H9 (cell line): ENCODE results near the gene DGKE. TPM values are rescaled to one million over a fixed set of nuclear protein-coding genes. Genes with fewer than 3 reads are reported as not detected.

Source experiments
- DNase-seq: peaks from one replicate; pipeline ENCODE4 v3.0.0-alpha.2; 2017
- H2AFZ ChIP-seq: one replicate; pipeline ENCODE4 v1.6.1; 2013; ENCODE audit warnings: mild to moderate bottlenecking, low read length, control low read depth, moderate library complexity
- H2AK5ac ChIP-seq: 2 replicates; pipeline ENCODE4 v1.6.1; 2013; ENCODE audit warnings: low read length, control low read depth, mixed read lengths; ENCODE audit not compliant: insufficient read length
- H2BK120ac ChIP-seq: one replicate; pipeline ENCODE4 v1.6.1; 2013; ENCODE audit warnings: low read depth, mild to moderate bottlenecking, low read length, control low read depth, inconsistent platforms; ENCODE audit not compliant: poor library complexity, severe bottlenecking
- H2BK12ac ChIP-seq: 2 replicates; pipeline ENCODE4 v1.6.1; 2013; ENCODE audit warnings: low read length, control low read depth, mixed read lengths, low read depth; ENCODE audit not compliant: insufficient read length
- H2BK15ac ChIP-seq: 2 replicates; pipeline ENCODE4 v1.6.1; 2013; ENCODE audit warnings: low read depth, low read length, control low read depth
- H2BK20ac ChIP-seq: one replicate; pipeline ENCODE4 v1.6.1; 2013; ENCODE audit warnings: low read depth, mild to moderate bottlenecking, low read length, control low read depth, inconsistent platforms; ENCODE audit not compliant: poor library complexity, severe bottlenecking
- H2BK5ac ChIP-seq: 2 replicates; pipeline ENCODE4 v1.6.1; 2013; ENCODE audit warnings: low read length, control low read depth, mixed read lengths; ENCODE audit not compliant: insufficient read length
- H3K14ac ChIP-seq: 2 replicates; pipeline ENCODE4 v1.6.1; 2013; ENCODE audit warnings: low read length, control low read depth; ENCODE audit not compliant: insufficient read depth
- H3K18ac ChIP-seq: 2 replicates; pipeline ENCODE4 v1.6.1; 2013; ENCODE audit warnings: low read depth, mild to moderate bottlenecking, mixed read lengths, low read length, control low read depth; ENCODE audit not compliant: insufficient read length
- H3K23ac ChIP-seq: 2 replicates; pipeline ENCODE4 v1.6.1; 2013; ENCODE audit warnings: low read length, control low read depth, mixed read lengths, low read depth; ENCODE audit not compliant: insufficient read length
- H3K23me2 ChIP-seq: 2 replicates; pipeline ENCODE4 v1.6.1; 2013; ENCODE audit warnings: low read depth, mild to moderate bottlenecking, mixed read lengths, low read length, control low read depth; ENCODE audit not compliant: insufficient read length, poor library complexity, severe bottlenecking
- H3K27ac ChIP-seq: 2 replicates; pipeline ENCODE4 v1.5.1; 2013; ENCODE audit warnings: low read length, control low read depth, mixed read lengths, low read depth; ENCODE audit not compliant: insufficient read length
- H3K27me3 ChIP-seq: 2 replicates; pipeline ENCODE4 v1.6.1; 2013; ENCODE audit warnings: low read length, control low read depth, inconsistent platforms; ENCODE audit not compliant: insufficient read depth
- H3K4ac ChIP-seq: 2 replicates; pipeline ENCODE4 v1.6.1; 2013; ENCODE audit warnings: low read depth, mild to moderate bottlenecking, control low read depth, inconsistent platforms, low read length, moderate library complexity
- H3K4me1 ChIP-seq: 2 replicates; pipeline ENCODE4 v1.6.1; 2013; ENCODE audit warnings: low read length, control low read depth, inconsistent platforms; ENCODE audit not compliant: insufficient read depth
- H3K4me2 ChIP-seq: 2 replicates; pipeline ENCODE4 v1.6.1; 2013; ENCODE audit warnings: low read length, control low read depth, mixed read lengths; ENCODE audit not compliant: insufficient read length, insufficient read depth
- H3K56ac ChIP-seq: 2 replicates; pipeline ENCODE4 v1.6.1; 2013; ENCODE audit warnings: low read depth, mild to moderate bottlenecking, mixed read lengths, low read length, control low read depth; ENCODE audit not compliant: insufficient read length
- H3K79me1 ChIP-seq: 2 replicates; pipeline ENCODE4 v1.6.1; 2013; ENCODE audit warnings: low read depth, mild to moderate bottlenecking, moderate library complexity, low read length, control low read depth, inconsistent platforms; ENCODE audit not compliant: insufficient read depth, poor library complexity, severe bottlenecking
- H3K79me2 ChIP-seq: 2 replicates; pipeline ENCODE4 v1.6.1; 2013; ENCODE audit warnings: low read length, control low read depth, inconsistent platforms; ENCODE audit not compliant: insufficient read depth
- H3K9ac ChIP-seq: 2 replicates; pipeline ENCODE4 v1.6.1; 2013; ENCODE audit warnings: low read length, control low read depth, mixed read lengths; ENCODE audit not compliant: insufficient read length; ENCODE audit errors: extremely low read depth
- H3K9me3 ChIP-seq: one replicate; pipeline ENCODE4 v1.6.1; 2013; ENCODE audit warnings: low read depth, low read length, inconsistent platforms; ENCODE audit not compliant: control insufficient read depth
- H3T11ph ChIP-seq: one replicate; pipeline ENCODE4 v1.6.1; 2013; ENCODE audit warnings: mild to moderate bottlenecking, low read length, control low read depth, inconsistent platforms
- H4K20me1 ChIP-seq: one replicate; pipeline ENCODE4 v1.6.1; 2013; ENCODE audit not compliant: control insufficient read depth, insufficient read length, insufficient read depth
- H4K5ac ChIP-seq: 2 replicates; pipeline ENCODE4 v1.6.1; 2013; ENCODE audit warnings: low read depth, mild to moderate bottlenecking, mixed read lengths, low read length, control low read depth; ENCODE audit not compliant: insufficient read length
- H4K8ac ChIP-seq: replicated peaks from 2 replicates; pipeline ENCODE4 v1.6.1; 2013; ENCODE audit warnings: low read length, control low read depth, mixed read lengths, low read depth; ENCODE audit not compliant: insufficient read length
- H4K91ac ChIP-seq: 2 replicates; pipeline ENCODE4 v1.6.1; 2013; ENCODE audit warnings: low read depth, mild to moderate bottlenecking, moderate library complexity, mixed read lengths, low read length, control low read depth; ENCODE audit not compliant: insufficient read length
- H3K27ac Mint-ChIP-seq, 3 experiments: 2 replicates in 2 of 3; 3 replicates in 1 of 3; pipeline ENCODE4 v1.8.0; 2020 to 2021; ENCODE audit warnings: mixed read lengths in 3 of 3, mild to moderate bottlenecking in 1 of 3, moderate library complexity in 1 of 3
- H3K27me3 Mint-ChIP-seq: 2 replicates; pipeline ENCODE4 v1.8.0; 2021; ENCODE audit warnings: low read depth, mild to moderate bottlenecking, moderate library complexity, mixed read lengths
- H3K36me3 Mint-ChIP-seq, 3 experiments: 2 replicates in 2 of 3; 3 replicates in 1 of 3; pipeline ENCODE4 v1.8.0; 2020 to 2021; ENCODE audit warnings: low read depth in 3 of 3, mixed read lengths in 3 of 3; ENCODE audit not compliant: insufficient read depth in 1 of 3
- H3K4me1 Mint-ChIP-seq, 2 experiments: 2 replicates each; pipeline ENCODE4 v1.8.0; 2020; ENCODE audit warnings: mixed read lengths in 2 of 2
- H3K4me3 Mint-ChIP-seq, 2 experiments: 2 replicates in 1 of 2; 3 replicates in 1 of 2; pipeline ENCODE4 v1.8.0; 2020 to 2021; ENCODE audit warnings: mild to moderate bottlenecking in 2 of 2, mixed read lengths in 2 of 2, moderate library complexity in 1 of 2
- H3K9me3 Mint-ChIP-seq, 2 experiments: 2 replicates in 1 of 2; 3 replicates in 1 of 2; pipeline ENCODE4 v1.8.0; 2020; ENCODE audit warnings: mild to moderate bottlenecking in 2 of 2, mixed read lengths in 2 of 2, moderate library complexity in 1 of 2
- WGBS: extraction: QIAGEN DNeasy Blood & Tissue Kit; methylation state at CpG from one replicate; pipeline ENCODE4 v1.1.7; 2013; ENCODE audit warnings: missing lambda C conversion rate, low lambda C conversion rate, mixed read lengths; ENCODE audit not compliant: insufficient read length; ENCODE audit errors: extremely low coverage; 5-methylcytosine and 5-hydroxymethylcytosine counted together
- total RNA-seq: library from RNA; stranded (reverse); gene quantifications from 2 replicates; pipeline ENCODE4 v1.2.1, GENCODE V29; 2021
- TF ChIP-seq, protein P1 (sequence below): fragments of 200-600 bp; sonication (generic); conservative IDR thresholded peaks from 3 replicates; pipeline ENCODE4 v1.8.0; 2021; ENCODE audit warnings: antibody characterized with exemption, mild to moderate bottlenecking

The DGKE gene
- total RNA-seq, 1 experiment from 2014 or later: 4.9 TPM

DNA sequence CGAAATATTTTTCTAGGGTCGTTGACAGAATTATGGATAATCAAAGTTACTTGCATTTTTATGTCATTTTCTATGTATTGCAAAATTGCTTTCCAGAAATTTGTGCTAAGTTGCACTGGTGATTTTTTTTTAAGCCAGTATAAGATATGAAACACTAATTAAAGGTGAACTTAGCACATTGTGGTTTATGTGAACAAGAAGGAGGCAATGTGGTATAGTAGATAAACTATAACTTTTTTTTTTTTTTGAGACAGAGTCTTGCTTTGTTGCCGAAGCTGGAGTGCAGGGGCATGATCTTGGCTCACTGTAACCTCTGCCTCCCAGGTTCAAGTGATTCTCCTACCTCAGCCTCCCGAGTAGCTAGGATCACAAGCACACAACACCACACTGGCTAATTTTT is 13.2 kb downstream of the DGKE start:
- H2AFZ ChIP-seq: no peak overlapping the region
- H3K79me2 ChIP-seq: no peaks in the 10 kb centered on the region
- no peaks in the 10 kb centered on the region for H3K27me3 ChIP-seq
- no peak overlapping the region for H3K56ac ChIP-seq
- H4K91ac ChIP-seq: no peak overlapping the region
- no peaks in the 10 kb centered on the region for H3K9me3 ChIP-seq
- no peak overlapping the region for H2BK5ac ChIP-seq
- H2AK5ac ChIP-seq: no peak overlapping the region
- H3K9me3 Mint-ChIP-seq: no peaks in the 10 kb centered on the region
- no peaks in the 10 kb centered on the region for H3K4me1 ChIP-seq
- no peak overlapping the region for H3K4ac ChIP-seq
- H3K9ac ChIP-seq: no peak overlapping the region
- H3K36me3 Mint-ChIP-seq: peaks cover 4 to 7% (median 4%) of the 10 kb centered on the region in 3 experiments; a peak in 4 of 7 replicates
- H2BK15ac ChIP-seq: no peak overlapping the region
- H3K27ac Mint-ChIP-seq: no peak overlapping the region
- no peaks in the 10 kb centered on the region for H3K4me1 Mint-ChIP-seq
- TF ChIP-seq, protein P1, sequence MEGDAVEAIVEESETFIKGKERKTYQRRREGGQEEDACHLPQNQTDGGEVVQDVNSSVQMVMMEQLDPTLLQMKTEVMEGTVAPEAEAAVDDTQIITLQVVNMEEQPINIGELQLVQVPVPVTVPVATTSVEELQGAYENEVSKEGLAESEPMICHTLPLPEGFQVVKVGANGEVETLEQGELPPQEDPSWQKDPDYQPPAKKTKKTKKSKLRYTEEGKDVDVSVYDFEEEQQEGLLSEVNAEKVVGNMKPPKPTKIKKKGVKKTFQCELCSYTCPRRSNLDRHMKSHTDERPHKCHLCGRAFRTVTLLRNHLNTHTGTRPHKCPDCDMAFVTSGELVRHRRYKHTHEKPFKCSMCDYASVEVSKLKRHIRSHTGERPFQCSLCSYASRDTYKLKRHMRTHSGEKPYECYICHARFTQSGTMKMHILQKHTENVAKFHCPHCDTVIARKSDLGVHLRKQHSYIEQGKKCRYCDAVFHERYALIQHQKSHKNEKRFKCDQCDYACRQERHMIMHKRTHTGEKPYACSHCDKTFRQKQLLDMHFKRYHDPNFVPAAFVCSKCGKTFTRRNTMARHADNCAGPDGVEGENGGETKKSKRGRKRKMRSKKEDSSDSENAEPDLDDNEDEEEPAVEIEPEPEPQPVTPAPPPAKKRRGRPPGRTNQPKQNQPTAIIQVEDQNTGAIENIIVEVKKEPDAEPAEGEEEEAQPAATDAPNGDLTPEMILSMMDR: no peak
- H4K8ac ChIP-seq: no peak overlapping the region
- H2BK20ac ChIP-seq: no peak overlapping the region
- H3K23me2 ChIP-seq: peaks cover 2% of the 10 kb centered on the region
- H3K14ac ChIP-seq: no peak overlapping the region
- DNase-seq: no peak
- no peak overlapping the region for H3K4me2 ChIP-seq
- no peak overlapping the region for H3K27ac ChIP-seq
- no peak overlapping the region for H4K5ac ChIP-seq
- H3T11ph ChIP-seq: no peak overlapping the region
- WGBS: no CpG with 5 or more reads among the region's 4 CpGs
- no peak overlapping the region for H3K23ac ChIP-seq
- H4K20me1 ChIP-seq: no peaks in the 10 kb centered on the region
- H2BK120ac ChIP-seq: no peak overlapping the region
- H3K27me3 Mint-ChIP-seq: no peaks in the 10 kb centered on the region
- H2BK12ac ChIP-seq: no peak overlapping the region
- H3K4me3 Mint-ChIP-seq: no peak overlapping the region
- H3K79me1 ChIP-seq: no peaks in the 10 kb centered on the region
- no peak overlapping the region for H3K18ac ChIP-seq
